GM23338 (cell line): Measurements from ENCODE around the gene TNNT2. TPM values are rescaled to one million over a fixed set of nuclear protein-coding genes. Genes with fewer than 3 reads are reported as not detected.

Experiments
- ATAC-seq: fragments of 200-7000 bp; cut with Tn5 transposase; 3 replicates; pipeline ENCODE4 v1.9.1; 2020
- DNase-seq: peaks from one replicate; pipeline ENCODE4 v3.0.0-alpha.2; 2015; ENCODE audit warnings: low spot score
- H2AFZ ChIP-seq: fragments of 200-600 bp; sonication (generic); 2 replicates; pipeline ENCODE4 v1.8.0; 2016; ENCODE audit warnings: antibody characterized with exemption, mild to moderate bottlenecking, moderate library complexity
- H3F3A ChIP-seq: fragments of 200-600 bp; sonication (generic); replicated peaks from 2 replicates; pipeline ENCODE4 v1.8.0; 2017; ENCODE audit warnings: antibody characterized with exemption, mixed run types, low read depth
- H3K27ac ChIP-seq: fragments of 200-600 bp; sonication (generic); 2 replicates; pipeline ENCODE4 v1.6.1; 2016; ENCODE audit warnings: low read depth
- H3K27me3 ChIP-seq: fragments of 200-600 bp; sonication (generic); 2 replicates; pipeline ENCODE4 v1.8.0; 2016; ENCODE audit warnings: mild to moderate bottlenecking, mixed run types, moderate library complexity; ENCODE audit not compliant: insufficient read depth
- H3K36me3 ChIP-seq: fragments of 200-600 bp; sonication (generic); 2 replicates; pipeline ENCODE4 v1.8.0; 2016; ENCODE audit warnings: mild to moderate bottlenecking; ENCODE audit not compliant: insufficient read depth
- H3K4me1 ChIP-seq: fragments of 200-600 bp; sonication (generic); 2 replicates; pipeline ENCODE4 v1.8.0; 2016; ENCODE audit warnings: mild to moderate bottlenecking, moderate library complexity; ENCODE audit not compliant: insufficient read depth
- H3K4me2 ChIP-seq: fragments of 200-600 bp; sonication (generic); 2 replicates; pipeline ENCODE4 v1.7.1; 2017; ENCODE audit warnings: mixed run types
- H3K4me3 ChIP-seq: fragments of 200-600 bp; sonication (generic); 2 replicates; pipeline ENCODE4 v1.6.1; 2016; ENCODE audit warnings: mixed run types
- H3K79me2 ChIP-seq: fragments of 200-600 bp; sonication (generic); replicated peaks from 2 replicates; pipeline ENCODE4 v1.8.0; 2017; ENCODE audit warnings: mild to moderate bottlenecking; ENCODE audit not compliant: insufficient read depth
- H3K9me2 ChIP-seq: fragments of 200-600 bp; sonication (generic); 2 replicates; pipeline ENCODE4 v1.8.0; 2017; ENCODE audit not compliant: insufficient read depth
- H4K20me1 ChIP-seq: fragments of 200-600 bp; sonication (generic); replicated peaks from 2 replicates; pipeline ENCODE4 v1.8.0; 2017; ENCODE audit warnings: mild to moderate bottlenecking; ENCODE audit not compliant: insufficient read depth
- H3K27ac Mint-ChIP-seq: 2 replicates; pipeline ENCODE4 v1.8.0; 2020; ENCODE audit warnings: inconsistent platforms, mild to moderate bottlenecking, moderate library complexity, mixed read lengths
- H3K27me3 Mint-ChIP-seq: 3 replicates; pipeline ENCODE4 v1.8.0; 2022; ENCODE audit warnings: low read depth, mild to moderate bottlenecking, moderate library complexity, mixed read lengths, inconsistent platforms; ENCODE audit not compliant: insufficient read depth, poor library complexity
- H3K36me3 Mint-ChIP-seq: 3 replicates; pipeline ENCODE4 v1.8.0; 2021; ENCODE audit warnings: low read depth, mild to moderate bottlenecking, inconsistent platforms, moderate library complexity, mixed read lengths
- H3K4me1 Mint-ChIP-seq: 3 replicates; pipeline ENCODE4 v1.8.0; 2020; ENCODE audit warnings: mild to moderate bottlenecking, inconsistent platforms, mixed read lengths
- H3K4me3 Mint-ChIP-seq: 3 replicates; pipeline ENCODE4 v1.8.0; 2021; ENCODE audit warnings: moderate library complexity, mild to moderate bottlenecking, inconsistent platforms, mixed read lengths
- H3K9me3 Mint-ChIP-seq: 3 replicates; pipeline ENCODE4 v1.8.0; 2020; ENCODE audit warnings: moderate library complexity, mild to moderate bottlenecking, inconsistent platforms, mixed read lengths
- CREB1 ChIP-seq: fragments of 250-450 bp; sonication (Bioruptor Pico); IDR thresholded peaks from 2 replicates; pipeline ENCODE4 v1.5.0; 2020; ENCODE audit warnings: low read depth, mild to moderate bottlenecking, moderate library complexity
- CTCF ChIP-seq, 2 experiments: fragments of 200-600 bp in 1 of 2; sonication (generic) in 1 of 2; conservative IDR thresholded peaks; 2 replicates each; pipeline versions ENCODE4 v1.5.1 to v1.6.1; 2016 to 2017; ENCODE audit warnings: antibody characterized with exemption in 2 of 2, low read depth in 2 of 2, mild to moderate bottlenecking in 2 of 2, moderate library complexity in 1 of 2
- ETS1 ChIP-seq: IDR thresholded peaks from 2 replicates; pipeline ENCODE4 v1.6.1; 2016; ENCODE audit warnings: antibody characterized with exemption
- JUNB ChIP-seq: IDR thresholded peaks from one replicate; pipeline ENCODE4 v1.6.1; 2016; ENCODE audit warnings: antibody characterized with exemption; ENCODE audit not compliant: unreplicated experiment
- ZNF114 ChIP-seq: fragments of 250-450 bp; sonication (Bioruptor Pico); IDR thresholded peaks from 2 replicates; pipeline ENCODE4 v1.5.0; 2020; ENCODE audit warnings: mild to moderate bottlenecking, moderate library complexity
- ZNF331 ChIP-seq: fragments of 250-450 bp; sonication (Bioruptor Pico); IDR thresholded peaks from 2 replicates; pipeline ENCODE4 v1.5.0; 2020; ENCODE audit warnings: low read depth, mild to moderate bottlenecking, moderate library complexity
- ZNF462 ChIP-seq: fragments of 250-450 bp; sonication (Bioruptor Pico); IDR thresholded peaks from 2 replicates; pipeline ENCODE4 v1.5.0; 2020; ENCODE audit warnings: mild to moderate bottlenecking, moderate library complexity
- polyA plus RNA-seq: library from polyadenylated mRNA; unstranded; fragments of >200 nt; fragmentation: Nextera tagmentation; extraction: Ambion mirVana; gene quantifications from 2 replicates; pipeline ENCODE4 v1.2.1, GENCODE V29; 2016
- total RNA-seq: library from RNA; depleted of rRNA; stranded (reverse); fragments of >200 nt; shearing (Covaris generic); gene quantifications from 2 replicates; pipeline ENCODE4 v1.2.3, GENCODE V29; 2014

TNNT2 gene
- total and polyA plus RNA-seq, 2 experiments from 2014 or later: 7.5 to 19.1 TPM

DNA sequence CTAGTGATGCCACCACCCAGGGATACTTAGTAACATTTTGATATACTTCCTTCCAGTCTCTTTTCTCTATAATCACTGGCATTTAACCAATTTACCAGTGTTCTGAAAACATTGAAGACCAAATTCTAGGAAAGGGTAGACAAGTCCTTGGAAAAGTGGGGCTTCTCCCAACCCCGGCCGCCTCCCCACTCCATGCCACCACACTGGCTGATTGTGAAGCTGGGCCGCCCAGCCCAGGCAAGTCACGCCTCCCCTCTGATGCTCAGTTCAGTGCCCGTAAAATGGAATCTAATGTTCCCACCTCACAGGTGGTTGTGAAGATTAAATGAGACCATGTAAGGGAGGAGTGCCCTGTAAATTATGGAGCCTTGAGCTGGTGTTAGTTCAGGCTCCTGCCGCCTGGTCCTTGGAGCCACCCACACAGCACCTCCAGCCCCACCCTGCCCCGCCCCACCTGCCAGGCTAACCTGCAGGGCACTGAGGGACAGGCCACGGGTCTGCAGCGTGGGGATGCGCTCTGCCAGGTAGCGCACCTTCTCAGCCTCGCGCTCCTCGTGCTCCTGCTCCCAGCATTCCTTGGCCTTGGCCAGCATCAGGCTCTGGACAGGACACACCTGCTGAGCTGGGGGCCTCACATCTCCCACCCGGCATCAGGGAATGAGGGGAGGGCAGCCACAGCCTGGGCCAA is 36.7 kb upstream of the TNNT2 start:
- no peaks in the 10 kb centered on the region for H3K27me3 ChIP-seq

More for the DNA sequence above, 36.7 kb upstream of the TNNT2 start:
- Mint-ChIP-seq H3K36me3 (no peaks in the 10 kb centered on the region), H3K4me3 (no peak overlapping the region), H3K27me3 (peaks cover 7% of the 10 kb centered on the region), H3K4me1 (no peaks in the 10 kb centered on the region; the same call in 1 of the 3 replicates), H3K9me3 (peaks cover 7% of the 10 kb centered on the region; the same call in 2 of the 3 replicates), H3K27ac (no peak overlapping the region)
- no peaks in the 10 kb centered on the region for H3K9me2 ChIP-seq
- DNase-seq (no peak), ATAC-seq (no peak)
- H3K27ac ChIP-seq: no peak overlapping the region
- no peaks in the 10 kb centered on the region for H3K36me3 ChIP-seq
- no peaks in the 10 kb centered on the region for H3F3A ChIP-seq
- no peaks in the 10 kb centered on the region for H4K20me1 ChIP-seq
- no peak overlapping the region for H2AFZ ChIP-seq
- no peaks in the 10 kb centered on the region for H3K4me1 ChIP-seq
- H3K4me2 ChIP-seq: no peak overlapping the region
- TF ChIP-seq ZNF462 (CRISPR knock-in tag): no peak
- no peak for TF ChIP-seq ZNF114
- no peak for TF ChIP-seq CREB1 (CRISPR knock-in tag)
- TF ChIP-seq ZNF331 (CRISPR knock-in tag): no peak
- TF ChIP-seq CTCF (conservative IDR thresholded peaks at IDR 0.05; ENCODE audit: low read depth in 2 of 2): no peak
- TF ChIP-seq JUNB: no peak
- no peak for TF ChIP-seq ETS1
- H3K4me3 ChIP-seq: no peak overlapping the region
- no peaks in the 10 kb centered on the region for H3K79me2 ChIP-seq
